Smooth muscle cell (in vitro differentiated cells): ENCODE measurements around the gene S100PBP. TPM values are rescaled to one million over a fixed set of nuclear protein-coding genes. Genes with fewer than 3 reads are reported as not detected.

ENCODE experiments used
- DNase-seq: peaks from one replicate; lab custom pipeline; 2025; ENCODE audit not compliant: unreplicated experiment; lab: John Stamatoyannopoulos, UW
- H2AFZ ChIP-seq: fragments of 200-600 bp; sonication (generic); 2 replicates; pipeline ENCODE4 v1.6.0; 2016; ENCODE audit warnings: antibody characterized with exemption, low read depth, mild to moderate bottlenecking
- H3F3A ChIP-seq: fragments of 200-600 bp; sonication (generic); 2 replicates; pipeline ENCODE4 v1.6.0; 2017; ENCODE audit warnings: antibody characterized with exemption, low read depth
- H3K27ac ChIP-seq: fragments of 200-600 bp; sonication (generic); 2 replicates; pipeline ENCODE4 v1.5.1; 2016; ENCODE audit warnings: low read depth, mild to moderate bottlenecking
- H3K27me3 ChIP-seq: fragments of 200-600 bp; sonication (generic); 2 replicates; pipeline ENCODE4 v1.6.1; 2016; ENCODE audit warnings: low read depth, mild to moderate bottlenecking
- H3K36me3 ChIP-seq: fragments of 200-600 bp; sonication (generic); 2 replicates; pipeline ENCODE4 v1.5.1; 2016; ENCODE audit warnings: low read depth
- H3K4me1 ChIP-seq: fragments of 200-600 bp; sonication (generic); 2 replicates; pipeline ENCODE4 v1.5.1; 2016; ENCODE audit warnings: low read depth
- H3K4me2 ChIP-seq: fragments of 200-600 bp; sonication (generic); 2 replicates; pipeline ENCODE4 v1.6.0; 2016; ENCODE audit warnings: mild to moderate bottlenecking
- H3K4me3 ChIP-seq: fragments of 200-600 bp; sonication (generic); 2 replicates; pipeline ENCODE4 v1.5.1; 2016; ENCODE audit warnings: mild to moderate bottlenecking
- H3K79me2 ChIP-seq: fragments of 200-600 bp; sonication (generic); 2 replicates; pipeline ENCODE4 v1.6.0; 2016; ENCODE audit warnings: low read depth, mild to moderate bottlenecking
- H3K9ac ChIP-seq: fragments of 200-600 bp; sonication (generic); 2 replicates; pipeline ENCODE4 v1.6.0; 2016; ENCODE audit warnings: low read depth
- H3K9me3 ChIP-seq: fragments of 200-600 bp; sonication (generic); replicated peaks from 2 replicates; pipeline ENCODE4 v1.5.1; 2016; ENCODE audit warnings: low read depth
- H4K20me1 ChIP-seq: fragments of 200-600 bp; sonication (generic); 2 replicates; pipeline ENCODE4 v1.6.0; 2016; ENCODE audit warnings: low read depth
- CTCF ChIP-seq: fragments of 200-600 bp; sonication (generic); IDR thresholded peaks from 2 replicates; pipeline ENCODE4 v1.5.1; 2017; ENCODE audit warnings: borderline replicate concordance, mild to moderate bottlenecking, antibody characterized with exemption; ENCODE audit not compliant: insufficient read depth, poor library complexity, severe bottlenecking
- WGBS: methylation state at CpG from one replicate; pipeline ENCODE4 v1.1.7; 2016; ENCODE audit warnings: low lambda C conversion rate; 5-methylcytosine and 5-hydroxymethylcytosine counted together
- polyA plus RNA-seq: library from polyadenylated mRNA; unstranded; fragments of >200 nt; fragmentation: Nextera tagmentation; extraction: Ambion mirVana; gene quantifications from 2 replicates; pipeline ENCODE4 v1.2.1, GENCODE V29; 2016
- total RNA-seq: library from RNA; depleted of rRNA; stranded (reverse); fragments of >200 nt; gene quantifications from 2 replicates; pipeline ENCODE4 v1.2.3, GENCODE V29; 2014

Gene S100PBP
- total and polyA plus RNA-seq, 2 experiments from 2014 or later: 22.1 to 39.1 TPM

DNA sequence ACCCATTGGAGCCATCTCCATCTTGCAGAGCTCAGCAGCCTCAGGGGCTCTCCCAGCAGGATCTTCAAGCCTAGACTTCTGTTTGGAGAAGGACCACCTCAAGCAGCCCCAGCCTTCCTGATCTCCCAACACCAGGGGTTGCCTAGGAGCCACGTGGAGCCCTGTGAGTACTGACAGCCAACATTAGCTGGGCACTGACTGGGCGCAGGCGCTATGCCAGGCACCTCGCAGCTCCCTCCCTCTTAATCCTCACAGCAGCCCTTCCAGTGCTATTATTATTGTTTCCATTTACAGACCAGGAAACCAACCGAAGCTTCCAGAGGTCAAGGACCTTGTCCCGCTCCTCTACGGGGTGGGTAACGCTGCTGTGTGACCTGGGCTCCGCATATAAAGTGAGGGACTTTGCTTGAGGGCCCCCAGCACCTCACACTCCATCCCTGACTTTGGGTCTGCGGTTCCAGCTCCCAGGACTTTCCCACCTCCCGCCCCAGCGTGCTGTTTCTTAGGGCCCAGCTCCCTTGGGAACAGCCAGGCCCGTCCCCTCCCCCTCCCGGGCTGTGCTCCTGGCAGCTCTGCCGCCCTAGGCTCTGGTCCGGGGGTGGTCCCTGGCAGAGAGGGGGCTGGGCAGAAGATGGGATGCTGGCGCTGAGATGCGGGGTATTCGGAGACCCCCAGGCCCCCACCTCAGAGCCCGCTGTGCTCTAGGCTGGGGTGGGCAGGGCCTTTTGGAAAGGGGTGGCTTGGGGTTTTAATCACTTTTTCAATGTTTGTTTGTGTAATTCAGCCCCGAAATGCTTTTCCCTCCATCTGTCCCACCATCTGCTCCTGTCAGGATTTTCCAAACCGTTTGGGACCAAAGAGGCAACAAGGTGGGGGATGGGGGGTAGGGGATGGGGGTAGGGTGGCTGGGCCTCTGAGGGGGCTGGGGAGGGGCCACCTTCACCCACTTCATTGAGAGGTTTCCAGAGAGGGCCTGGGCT, 64.7 kb downstream of the S100PBP start:
- 70% methylated on average over 22 of the region's 22 CpGs for WGBS
- Histone ChIP-seq H3K27me3 (peaks cover 18% of the 10 kb centered on the region), H4K20me1 (no peaks in the 10 kb centered on the region), H3K9ac (no peak overlapping the region), H3K4me2 (no peak overlapping the region), H3K9me3 (no peaks in the 10 kb centered on the region), H3K4me3 (no peak overlapping the region), H3K79me2 (no peaks in the 10 kb centered on the region), H3F3A (no peaks in the 10 kb centered on the region), H3K4me1 (no peaks in the 10 kb centered on the region), H3K36me3 (no peaks in the 10 kb centered on the region), H3K27ac (no peak overlapping the region), H2AFZ (no peak overlapping the region)
- TF ChIP-seq CTCF: no peak
- no peak for DNase-seq

GRCh38 chr1:32883338-32884031, 66.0 kb downstream of the S100PBP start:
- Histone ChIP-seq H4K20me1 (no peaks in the 10 kb centered on the region), H3K79me2 (no peaks in the 10 kb centered on the region), H3K36me3 (no peaks in the 10 kb centered on the region), H3F3A (no peaks in the 10 kb centered on the region), H3K4me1 (no peaks in the 10 kb centered on the region), H3K9ac (no peak overlapping the region), H3K9me3 (no peaks in the 10 kb centered on the region), H3K4me2 (no peak overlapping the region), H3K27ac (no peak overlapping the region), H3K27me3 (peaks cover 18% of the 10 kb centered on the region), H2AFZ (no peak overlapping the region), H3K4me3 (no peak overlapping the region)
- no peak for DNase-seq
- WGBS: 92% methylated on average over 7 of the region's 7 CpGs
- no peak for TF ChIP-seq CTCF

- no peak overlapping the region for H2AFZ ChIP-seq
- no peak overlapping the region for H3K27ac ChIP-seq
- no peak overlapping the region for H3K4me3 ChIP-seq
- no peaks in the 10 kb centered on the region for H3K36me3 ChIP-seq
- no peaks in the 10 kb centered on the region for H3F3A ChIP-seq
- no peak for TF ChIP-seq CTCF
- peaks cover 18% of the 10 kb centered on the region for H3K27me3 ChIP-seq
- H4K20me1 ChIP-seq: no peaks in the 10 kb centered on the region
- H3K79me2 ChIP-seq: no peaks in the 10 kb centered on the region
- no peak for DNase-seq
- H3K4me2 ChIP-seq: no peak overlapping the region
- WGBS: 83% methylated on average over 4 of the region's 4 CpGs
- H3K9ac ChIP-seq: no peak overlapping the region
- no peaks in the 10 kb centered on the region for H3K9me3 ChIP-seq
- H3K4me1 ChIP-seq: no peaks in the 10 kb centered on the region
Observed at GRCh38 chr1:32884032-32884372, 66.5 kb downstream of the S100PBP start.
